ENCODE data around the gene ADGRL4. TPM values are rescaled to one million over a fixed set of nuclear protein-coding genes. Genes with fewer than 3 reads are reported as not detected.

ADGRL4 gene
- total RNA-seq, 1 experiment from 2014 or later: 0.10 TPM

- H3K27me3 ChIP-seq (ENCODE audit: insufficient read depth, low read length): no peaks in the 10 kb centered on the region
- H3K4me1 ChIP-seq (ENCODE audit: control insufficient read depth in 1 of 2, insufficient read depth in 2 of 2, low read length in 2 of 2): no peaks in the 10 kb centered on the region
- TF ChIP-seq EGR1 (IDR thresholded peaks at IDR 0.05; ENCODE audit: low read depth): no peak
- TF ChIP-seq JUND (IDR thresholded peaks at IDR 0.05): no peak
- no peak for TF ChIP-seq YY1 (IDR thresholded peaks at IDR 0.05; ENCODE audit: extremely low read depth, insufficient replicate concordance, low read depth, low read length)
- TF ChIP-seq EZH2phosphoT487 (IDR thresholded peaks at IDR 0.05; ENCODE audit: borderline replicate concordance): no peak
- TF ChIP-seq, protein P1, sequence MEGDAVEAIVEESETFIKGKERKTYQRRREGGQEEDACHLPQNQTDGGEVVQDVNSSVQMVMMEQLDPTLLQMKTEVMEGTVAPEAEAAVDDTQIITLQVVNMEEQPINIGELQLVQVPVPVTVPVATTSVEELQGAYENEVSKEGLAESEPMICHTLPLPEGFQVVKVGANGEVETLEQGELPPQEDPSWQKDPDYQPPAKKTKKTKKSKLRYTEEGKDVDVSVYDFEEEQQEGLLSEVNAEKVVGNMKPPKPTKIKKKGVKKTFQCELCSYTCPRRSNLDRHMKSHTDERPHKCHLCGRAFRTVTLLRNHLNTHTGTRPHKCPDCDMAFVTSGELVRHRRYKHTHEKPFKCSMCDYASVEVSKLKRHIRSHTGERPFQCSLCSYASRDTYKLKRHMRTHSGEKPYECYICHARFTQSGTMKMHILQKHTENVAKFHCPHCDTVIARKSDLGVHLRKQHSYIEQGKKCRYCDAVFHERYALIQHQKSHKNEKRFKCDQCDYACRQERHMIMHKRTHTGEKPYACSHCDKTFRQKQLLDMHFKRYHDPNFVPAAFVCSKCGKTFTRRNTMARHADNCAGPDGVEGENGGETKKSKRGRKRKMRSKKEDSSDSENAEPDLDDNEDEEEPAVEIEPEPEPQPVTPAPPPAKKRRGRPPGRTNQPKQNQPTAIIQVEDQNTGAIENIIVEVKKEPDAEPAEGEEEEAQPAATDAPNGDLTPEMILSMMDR (IDR thresholded peaks at IDR 0.05 in 2 of 3, conservative IDR thresholded peaks at IDR 0.05 in 1 of 3; ENCODE audit: borderline replicate concordance in 1 of 3, insufficient read depth in 1 of 3, low read depth in 2 of 3, low read length in 2 of 3): no peak
- no peak for TF ChIP-seq ELF1 (IDR thresholded peaks at IDR 0.05; ENCODE audit: borderline replicate concordance, low read depth)
- no peak for TF ChIP-seq SIN3A (IDR thresholded peaks at IDR 0.05; ENCODE audit: low read depth)
- TF ChIP-seq, protein P2, sequence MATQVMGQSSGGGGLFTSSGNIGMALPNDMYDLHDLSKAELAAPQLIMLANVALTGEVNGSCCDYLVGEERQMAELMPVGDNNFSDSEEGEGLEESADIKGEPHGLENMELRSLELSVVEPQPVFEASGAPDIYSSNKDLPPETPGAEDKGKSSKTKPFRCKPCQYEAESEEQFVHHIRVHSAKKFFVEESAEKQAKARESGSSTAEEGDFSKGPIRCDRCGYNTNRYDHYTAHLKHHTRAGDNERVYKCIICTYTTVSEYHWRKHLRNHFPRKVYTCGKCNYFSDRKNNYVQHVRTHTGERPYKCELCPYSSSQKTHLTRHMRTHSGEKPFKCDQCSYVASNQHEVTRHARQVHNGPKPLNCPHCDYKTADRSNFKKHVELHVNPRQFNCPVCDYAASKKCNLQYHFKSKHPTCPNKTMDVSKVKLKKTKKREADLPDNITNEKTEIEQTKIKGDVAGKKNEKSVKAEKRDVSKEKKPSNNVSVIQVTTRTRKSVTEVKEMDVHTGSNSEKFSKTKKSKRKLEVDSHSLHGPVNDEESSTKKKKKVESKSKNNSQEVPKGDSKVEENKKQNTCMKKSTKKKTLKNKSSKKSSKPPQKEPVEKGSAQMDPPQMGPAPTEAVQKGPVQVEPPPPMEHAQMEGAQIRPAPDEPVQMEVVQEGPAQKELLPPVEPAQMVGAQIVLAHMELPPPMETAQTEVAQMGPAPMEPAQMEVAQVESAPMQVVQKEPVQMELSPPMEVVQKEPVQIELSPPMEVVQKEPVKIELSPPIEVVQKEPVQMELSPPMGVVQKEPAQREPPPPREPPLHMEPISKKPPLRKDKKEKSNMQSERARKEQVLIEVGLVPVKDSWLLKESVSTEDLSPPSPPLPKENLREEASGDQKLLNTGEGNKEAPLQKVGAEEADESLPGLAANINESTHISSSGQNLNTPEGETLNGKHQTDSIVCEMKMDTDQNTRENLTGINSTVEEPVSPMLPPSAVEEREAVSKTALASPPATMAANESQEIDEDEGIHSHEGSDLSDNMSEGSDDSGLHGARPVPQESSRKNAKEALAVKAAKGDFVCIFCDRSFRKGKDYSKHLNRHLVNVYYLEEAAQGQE (IDR thresholded peaks at IDR 0.05; ENCODE audit: low read depth): no peak
- no peak for TF ChIP-seq ZFX (IDR thresholded peaks at IDR 0.05)
- no peak for TF ChIP-seq ZBTB33 (IDR thresholded peaks at IDR 0.05; ENCODE audit: extremely low read depth, insufficient replicate concordance, low read length)
- TF ChIP-seq POLR2AphosphoS5 (IDR thresholded peaks at IDR 0.05; ENCODE audit: low read depth, low read length): no peak
- TF ChIP-seq FOSL1 (IDR thresholded peaks at IDR 0.05; ENCODE audit: low read depth): no peak
- no peak for TF ChIP-seq SP1 (IDR thresholded peaks at IDR 0.05; ENCODE audit: low read depth)
- TF ChIP-seq RAD21 (IDR thresholded peaks at IDR 0.05; ENCODE audit: low read depth): no peak
- TF ChIP-seq ZNF274 (IDR thresholded peaks at IDR 0.05; ENCODE audit: low read depth, low read length): no peak
- TF ChIP-seq EZH2 (IDR thresholded peaks at IDR 0.05): no peak
- no peak for TF ChIP-seq CEBPB (IDR thresholded peaks at IDR 0.05; ENCODE audit: low read depth)
- TF ChIP-seq POLR2A (IDR thresholded peaks at IDR 0.05; ENCODE audit: borderline replicate concordance, extremely low read depth, insufficient read depth, insufficient read length): no peak
- TF ChIP-seq, protein P3, sequence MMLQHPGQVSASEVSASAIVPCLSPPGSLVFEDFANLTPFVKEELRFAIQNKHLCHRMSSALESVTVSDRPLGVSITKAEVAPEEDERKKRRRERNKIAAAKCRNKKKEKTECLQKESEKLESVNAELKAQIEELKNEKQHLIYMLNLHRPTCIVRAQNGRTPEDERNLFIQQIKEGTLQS (IDR thresholded peaks at IDR 0.05): no peak
- no peak for TF ChIP-seq CBX3 (IDR thresholded peaks at IDR 0.05; ENCODE audit: low read depth)
- DNase-seq (ENCODE audit: low read depth, low spot score): no peak
- no peaks in the 10 kb centered on the region for H3K79me2 ChIP-seq (ENCODE audit: insufficient read depth, low read length)
- no peaks in the 10 kb centered on the region for H4K20me1 ChIP-seq (ENCODE audit: insufficient read depth)
- no peak overlapping the region for H3K9ac ChIP-seq (ENCODE audit: low read length)
- H3K36me3 ChIP-seq (ENCODE audit: control insufficient read depth in 1 of 2, insufficient read depth in 2 of 2, low read length in 2 of 2): no peaks in the 10 kb centered on the region
- BruUV-seq (replicated peaks): no TSS peak
- no peak overlapping the region for H3K4me2 ChIP-seq (ENCODE audit: low read length)
- RAD21 ChIA-PET (ENCODE audit: low non-redundant PET in 1 of 2, low total read pairs in 2 of 2, uncharacterized antibody in 2 of 2, unreplicated experiment in 2 of 2): no interaction called here
- no peak overlapping the region for H3K27ac ChIP-seq (ENCODE audit: low read depth, low read length)
- CTCF ChIA-PET: no interaction called here
- POLR2A ChIA-PET: no interaction called here
- H3K9me3 ChIP-seq (ENCODE audit: control insufficient read depth in 1 of 2, insufficient read depth in 1 of 2, low read depth in 1 of 2, low read length in 2 of 2): no peaks in the 10 kb centered on the region
- intact Hi-C loops (cut with micrococcal nuclease): no loop called here
- H2AFZ ChIP-seq (ENCODE audit: low read depth, low read length, poor library complexity, severe bottlenecking): no peak overlapping the region
- H3K4me3 ChIP-seq (replicated peaks in 1 of 2; ENCODE audit: low read depth in 1 of 2, low read length in 2 of 2): no peak overlapping the region
- H3K9me2 ChIP-seq (ENCODE audit: insufficient read depth): no peaks in the 10 kb centered on the region
- no peak for ATAC-seq
These were observed 151.3 kb downstream of the ADGRL4 start for GRCh38 chr1:78855258-78855657.

Measured in HCT116 (cell line).